HG03565 (cell line): ENCODE measurements around the gene CPNE9.
"Not testable (repeated sequence)": the region's sequence is repeated elsewhere in the genome, so short reads cannot be mapped to it uniquely, and the experiment has no call there.

Experiments used
- ATAC-seq: cut with Tn5 transposase; IDR thresholded peaks from one replicate; pipeline ENCODE4 v1.9.1; 2021; ENCODE audit warnings: mild to moderate bottlenecking, moderate library complexity; ENCODE audit not compliant: unreplicated experiment

The CPNE9 gene

GRCh38 chr3:9745521-9745920, 41.9 kb downstream of the CPNE9 start:
- ATAC-seq, result no peak

GRCh38 chr3:9746330-9746729, 42.7 kb downstream of the CPNE9 start:
- ATAC-seq, result no peak

GRCh38 chr3:9747267-9747666, 43.6 kb downstream of the CPNE9 start:
- ATAC-seq, result no peak

GRCh38 chr3:9748031-9748430, 44.4 kb downstream of the CPNE9 start:
- ATAC-seq, result no peak

GRCh38 chr3:9749296-9749644, 45.6 kb downstream of the CPNE9 start:
- no peak for ATAC-seq

- ATAC-seq, result peak; percentile 82
Observed at GRCh38 chr3:9749645-9750555, 46.3 kb downstream of the CPNE9 start, which contains the start of gene OGG1. OGG1 (plus strand) TSS chr3:9749952; CDS start chr3:9750287, 335 bp downstream.

- ATAC-seq, result no peak
Observed at GRCh38 chr3:9750556-9751411, 47.2 kb downstream of the CPNE9 start.

GRCh38 chr3:9754678-9755077, 51.0 kb downstream of the CPNE9 start:
- no peak for ATAC-seq

GRCh38 chr3:9757427-9757826, 53.8 kb downstream of the CPNE9 start:
- no peak for ATAC-seq

- no peak for ATAC-seq
Observed at GRCh38 chr3:9760779-9761505, 57.3 kb downstream of the CPNE9 start.

- no peak for ATAC-seq
Observed at GRCh38 chr3:9761919-9762318, 58.3 kb downstream of the CPNE9 start.

GRCh38 chr3:9762871-9763270, 59.2 kb downstream of the CPNE9 start:
- ATAC-seq, result no peak

- no peak for ATAC-seq
Observed at GRCh38 chr3:9765865-9766264, 62.2 kb downstream of the CPNE9 start.

- ATAC-seq, result no peak
Observed at GRCh38 chr3:9767418-9767817, 63.8 kb downstream of the CPNE9 start.

- ATAC-seq, result no peak
Observed at GRCh38 chr3:9768141-9768775, 64.6 kb downstream of the CPNE9 start.

- ATAC-seq, result no peak
Observed at GRCh38 chr3:9769012-9769411, 65.4 kb downstream of the CPNE9 start.

GRCh38 chr3:9769426-9770275, 66.0 kb downstream of the CPNE9 start, which contains the start of gene CAMK1:
CAMK1 (minus strand) TSS chr3:9769947; CDS start chr3:9767749, 2,198 bp downstream.
- no peak for ATAC-seq

GRCh38 chr3:9770276-9770812, 66.7 kb downstream of the CPNE9 start:
- ATAC-seq, result no peak

- ATAC-seq, result not testable (repeated sequence)
Observed at GRCh38 chr3:9771007-9771406, 67.4 kb downstream of the CPNE9 start.
